HEK293T (cell line): ENCODE data around the gene CERK.

Experiments
- ARNT ChIP-seq: fragments of 450-650 bp; IDR thresholded peaks from 2 replicates; pipeline ENCODE4 v1.6.1; 2017; ENCODE audit warnings: mild to moderate bottlenecking
- CTBP1 ChIP-seq: fragments of 450-650 bp; IDR thresholded peaks from 2 replicates; pipeline ENCODE4 v1.6.1; 2016; ENCODE audit warnings: borderline replicate concordance
- SP1 ChIP-seq: fragments of 450-650 bp; IDR thresholded peaks from 2 replicates; pipeline ENCODE4 v1.6.1; 2017
- SUZ12 ChIP-seq: fragments of 450-650 bp; IDR thresholded peaks from 2 replicates; pipeline ENCODE4 v1.6.1; 2016; ENCODE audit warnings: mild to moderate bottlenecking
- TARDBP ChIP-seq: fragments of 450-650 bp; IDR thresholded peaks from 2 replicates; pipeline ENCODE4 v1.6.1; 2016

- TF ChIP-seq SP1 (no peak), ARNT (no peak), TARDBP (no peak), SUZ12 (no peak), CTBP1 (no peak)
Observed at GRCh38 chr22:46732041-46732379, 6.0 kb downstream of the CERK start.
